ENCODE data around the gene KCNJ1.

- TF ChIP-seq YY1 (IDR thresholded peaks at IDR 0.05; ENCODE audit: insufficient read depth, insufficient read length) (no peak), ZNF274 (IDR thresholded peaks at IDR 0.05; ENCODE audit: low read depth, low read length) (no peak), SUZ12 (IDR thresholded peaks at IDR 0.05; ENCODE audit: extremely low read depth, insufficient read depth, insufficient read length) (no peak)
These were observed 2.0 kb upstream of the KCNJ1 start for GRCh38 chr11:128868841-128869671.

Data from NT2/D1 (cell line).